Panc1 (cell line): ENCODE measurements around the gene CYSTM1. TPM values are rescaled to one million over a fixed set of nuclear protein-coding genes. Genes with fewer than 3 reads are reported as not detected.

Source experiments
- ATAC-seq: fragments of 200-7000 bp; cut with Tn5 transposase; 2 replicates; pipeline ENCODE4 v1.9.1; 2020; ENCODE audit warnings: mild to moderate bottlenecking, moderate library complexity
- BruUV-seq: library from RNA; stranded (reverse); fragments of 400-500 nt; replicated peaks from 2 replicates; lab custom pipeline; 2021; lab: Mats Ljungman, UMichigan
- CTCF ChIA-PET: fragments of 300-600 bp; sonication (Branson Sonifier 250); formaldehyde crosslinking; loops from one replicate; lab custom pipeline; 2022; ENCODE audit warnings: antibody characterized with exemption; lab: Charles Lee
- POLR2A ChIA-PET: fragments of 300-600 bp; sonication (Branson Sonifier 250); formaldehyde crosslinking; loops from one replicate; lab custom pipeline; 2022; ENCODE audit warnings: antibody characterized with exemption; lab: Charles Lee
- DNase-seq: peaks from one replicate; pipeline ENCODE4 v3.0.0-alpha.2; 2010; ENCODE audit warnings: low read depth, low spot score
- H3K27ac ChIP-seq: 2 replicates; pipeline ENCODE4 v1.5.1; 2011; ENCODE audit warnings: mild to moderate bottlenecking, low read length, inconsistent platforms
- H3K27me3 ChIP-seq: fragments of 200-500 bp; sonication (Bioruptor generic); 2 replicates; pipeline ENCODE4 v1.6.0; 2014; ENCODE audit warnings: low read length, inconsistent platforms; ENCODE audit not compliant: control insufficient read depth, insufficient read depth
- H3K36me3 ChIP-seq: fragments of 200-500 bp; sonication (Bioruptor generic); 2 replicates; pipeline ENCODE4 v1.5.1; 2014; ENCODE audit warnings: inconsistent platforms, mild to moderate bottlenecking, low read length, moderate library complexity; ENCODE audit not compliant: control insufficient read depth, insufficient read depth
- H3K4me1 ChIP-seq: 2 replicates; pipeline ENCODE4 v1.5.1; 2011; ENCODE audit warnings: inconsistent platforms, mild to moderate bottlenecking, low read length, moderate library complexity; ENCODE audit not compliant: control insufficient read depth, insufficient read depth
- H3K4me3 ChIP-seq, 2 experiments: 2 replicates each; pipeline ENCODE4 v1.5.1; 2011 to 2012; ENCODE audit warnings: low read depth in 2 of 2, low read length in 2 of 2, mild to moderate bottlenecking in 2 of 2, inconsistent platforms in 1 of 2, moderate library complexity in 1 of 2
- H3K9me3 ChIP-seq: fragments of 200-500 bp; sonication (Bioruptor generic); 2 replicates; pipeline ENCODE4 v1.5.1; 2014; ENCODE audit warnings: low read depth, mild to moderate bottlenecking, inconsistent platforms, low read length, moderate library complexity; ENCODE audit not compliant: control insufficient read depth, insufficient read depth
- CTCF ChIP-seq: fragments of 450-650 bp; IDR thresholded peaks from 2 replicates; pipeline ENCODE4 v1.5.1; 2017; ENCODE audit warnings: mild to moderate bottlenecking
- POLR2AphosphoS5 ChIP-seq: IDR thresholded peaks from 2 replicates; pipeline ENCODE4 v1.6.1; 2012; ENCODE audit warnings: mild to moderate bottlenecking, low read depth, low read length, moderate library complexity
- REST ChIP-seq, 2 experiments: IDR thresholded peaks; 2 replicates each; pipeline ENCODE4 v1.6.1; 2011 to 2012; ENCODE audit warnings: low read depth in 2 of 2, control low read depth in 1 of 2, low read length in 1 of 2, mild to moderate bottlenecking in 1 of 2, moderate library complexity in 1 of 2; ENCODE audit not compliant: insufficient read depth in 1 of 2
- SIN3A ChIP-seq: IDR thresholded peaks from 2 replicates; pipeline ENCODE4 v1.6.1; 2012; ENCODE audit warnings: low read depth, mild to moderate bottlenecking, low read length, moderate library complexity, borderline replicate concordance; ENCODE audit not compliant: insufficient read depth
- TCF7L2 ChIP-seq: IDR thresholded peaks from 2 replicates; pipeline ENCODE4 v1.6.1; 2011; ENCODE audit warnings: mild to moderate bottlenecking, low read depth, low read length, inconsistent platforms
- in situ Hi-C: cut with HindIII; loops from 2 replicates; pipeline ENCODE4 v1.10.0; 2016; ENCODE audit warnings: low sequenced_read_pairs, low pct_unique_long_range_greater_than_20kb
- intact Hi-C: fragments of 100-400 bp; cut with micrococcal nuclease; formaldehyde crosslinking; loops from one replicate; pipeline ENCODE4 v1.10.0; 2022; ENCODE audit not compliant: unreplicated experiment
- total RNA-seq: library from RNA; stranded (reverse); gene quantifications from one replicate; pipeline ENCODE4 v1.2.1, GENCODE V29; 2021; ENCODE audit not compliant: unreplicated experiment

The CYSTM1 gene
- total RNA-seq, 1 experiment from 2014 or later = 126 TPM

- CTCF ChIA-PET = interaction anchor here (0.7 kb wide), 1 partner anchor 125 kb away, joined by 3 read pairs; no protein-coding TSS in a partner anchor
- BruUV-seq = no TSS peak
- Histone ChIP-seq H3K9me3 (no peaks in the 10 kb centered on the region), H3K4me3 (no peak overlapping the region), H3K27ac (no peak overlapping the region), H3K4me1 (peaks cover 5% of the 10 kb centered on the region; the same call in 1 of the 2 replicates), H3K36me3 (no peaks in the 10 kb centered on the region), H3K27me3 (no peaks in the 10 kb centered on the region)
- intact Hi-C loops (no loop called here), in situ Hi-C loops (no loop called here)
- ATAC-seq = no peak
- POLR2A ChIA-PET = no interaction called here
- TF ChIP-seq SIN3A (no peak), POLR2AphosphoS5 (no peak), REST (IDR thresholded peaks at IDR 0.05; ENCODE audit: insufficient read depth in 1 of 2, low read depth in 2 of 2, low read length in 1 of 2) (no peak), CTCF (no peak), TCF7L2 (no peak)
- DNase-seq = no peak
Measured at GRCh38 chr5:140147460-140147859, 27.5 kb upstream of the CYSTM1 start.

GRCh38 chr5:140148508-140148907 lies 26.5 kb upstream of the CYSTM1 start:
- DNase-seq (no peak), ATAC-seq (no peak)
- BruUV-seq = no TSS peak
- Histone ChIP-seq H3K36me3 (no peaks in the 10 kb centered on the region), H3K4me1 (peaks cover 5% of the 10 kb centered on the region; the same call in 1 of the 2 replicates), H3K4me3 (no peak overlapping the region), H3K27me3 (no peaks in the 10 kb centered on the region), H3K9me3 (no peaks in the 10 kb centered on the region), H3K27ac (no peak overlapping the region)
- intact Hi-C loops (no loop called here), in situ Hi-C loops (no loop called here)
- no peak for TF ChIP-seq CTCF
- TF ChIP-seq TCF7L2 = no peak
- no peak for TF ChIP-seq SIN3A
- no peak for TF ChIP-seq REST (IDR thresholded peaks at IDR 0.05; ENCODE audit: insufficient read depth in 1 of 2, low read depth in 2 of 2, low read length in 1 of 2)
- no peak for TF ChIP-seq POLR2AphosphoS5
- POLR2A ChIA-PET = no interaction called here
- CTCF ChIA-PET = no interaction called here
